Caco-2 (cell line): ENCODE data around the gene TRPC4. TPM values are rescaled to one million over a fixed set of nuclear protein-coding genes. Genes with fewer than 3 reads are reported as not detected.

Experiments used
- BruUV-seq: library from RNA; stranded (reverse); fragments of 400-500 nt; replicated peaks from 2 replicates; lab custom pipeline; 2021; lab: Mats Ljungman, UMichigan
- CTCF ChIA-PET: fragments of 300-600 bp; sonication (Branson Sonifier 250); formaldehyde crosslinking; loops from one replicate; lab custom pipeline; 2022; ENCODE audit warnings: antibody characterized with exemption; lab: Charles Lee
- POLR2A ChIA-PET: fragments of 300-600 bp; sonication (Branson Sonifier 250); formaldehyde crosslinking; loops from one replicate; lab custom pipeline; 2022; ENCODE audit warnings: antibody characterized with exemption; lab: Charles Lee
- DNase-seq, 2 experiments: peaks; one replicate each; pipeline versions ENCODE4 v3.0.0 to v3.0.0-alpha.2; 2020 to 2022
- H3K27me3 ChIP-seq: replicated peaks from 2 replicates; pipeline ENCODE4 v1.6.0; 2011; ENCODE audit warnings: low read length; ENCODE audit not compliant: control insufficient read depth, insufficient read depth
- H3K36me3 ChIP-seq: 2 replicates; pipeline ENCODE4 v1.5.1; 2011; ENCODE audit warnings: low read length; ENCODE audit not compliant: control insufficient read depth, insufficient read depth
- H3K4me1 ChIP-seq: fragments of 250-450 bp; sonication (Bioruptor Pico); 2 replicates; pipeline ENCODE4 v1.5.1; 2020; ENCODE audit warnings: mild to moderate bottlenecking
- H3K4me3 ChIP-seq: 2 replicates; pipeline ENCODE4 v1.5.1; 2011; ENCODE audit warnings: low read depth, mild to moderate bottlenecking, control low read depth, low read length
- H3K9me3 ChIP-seq: fragments of 250-450 bp; sonication (Bioruptor Pico); 2 replicates; pipeline ENCODE4 v1.5.1; 2020; ENCODE audit warnings: mild to moderate bottlenecking, moderate library complexity
- H3K27ac Mint-ChIP-seq: one replicate; pipeline ENCODE4 v1.8.0; 2022; ENCODE audit warnings: mixed read lengths; ENCODE audit not compliant: unreplicated experiment
- H3K27me3 Mint-ChIP-seq: one replicate; pipeline ENCODE4 v1.8.0; 2022; ENCODE audit warnings: mixed read lengths; ENCODE audit not compliant: insufficient read depth, unreplicated experiment
- H3K36me3 Mint-ChIP-seq: one replicate; pipeline ENCODE4 v1.8.0; 2022; ENCODE audit warnings: mild to moderate bottlenecking, mixed read lengths; ENCODE audit not compliant: insufficient read depth, unreplicated experiment
- H3K4me1 Mint-ChIP-seq: one replicate; pipeline ENCODE4 v1.8.0; 2022; ENCODE audit warnings: low read depth, mixed read lengths; ENCODE audit not compliant: unreplicated experiment
- H3K4me3 Mint-ChIP-seq: one replicate; pipeline ENCODE4 v1.8.0; 2022; ENCODE audit warnings: mild to moderate bottlenecking, moderate library complexity, mixed read lengths; ENCODE audit not compliant: unreplicated experiment
- H3K9me3 Mint-ChIP-seq: one replicate; pipeline ENCODE4 v1.8.0; 2022; ENCODE audit warnings: mixed read lengths; ENCODE audit not compliant: unreplicated experiment
- intact Hi-C: fragments of 100-400 bp; cut with micrococcal nuclease; formaldehyde crosslinking; loops from one replicate; pipeline ENCODE4 v1.10.0; 2022; ENCODE audit not compliant: unreplicated experiment
- total RNA-seq: library from RNA; stranded (reverse); gene quantifications from 2 replicates; pipeline ENCODE4 v1.2.3, GENCODE V29; 2022
- TF ChIP-seq, protein P1 (sequence below), 2 experiments: fragments of 200-600 bp in 1 of 2; IDR thresholded peaks; 1 replicate in 1 of 2; 2 replicates in 1 of 2; pipeline versions ENCODE4 v1.5.1 to v1.8.0; 2011 to 2022; ENCODE audit warnings: antibody characterized with exemption in 1 of 2, control low read depth in 1 of 2, inconsistent platforms in 1 of 2, low read depth in 1 of 2, low read length in 1 of 2, mild to moderate bottlenecking in 1 of 2, moderate library complexity in 1 of 2; ENCODE audit not compliant: insufficient read depth in 1 of 2, severe bottlenecking in 1 of 2, unreplicated experiment in 1 of 2

The TRPC4 gene
- total RNA-seq, 1 experiment from 2014 or later: not detected

DNA sequence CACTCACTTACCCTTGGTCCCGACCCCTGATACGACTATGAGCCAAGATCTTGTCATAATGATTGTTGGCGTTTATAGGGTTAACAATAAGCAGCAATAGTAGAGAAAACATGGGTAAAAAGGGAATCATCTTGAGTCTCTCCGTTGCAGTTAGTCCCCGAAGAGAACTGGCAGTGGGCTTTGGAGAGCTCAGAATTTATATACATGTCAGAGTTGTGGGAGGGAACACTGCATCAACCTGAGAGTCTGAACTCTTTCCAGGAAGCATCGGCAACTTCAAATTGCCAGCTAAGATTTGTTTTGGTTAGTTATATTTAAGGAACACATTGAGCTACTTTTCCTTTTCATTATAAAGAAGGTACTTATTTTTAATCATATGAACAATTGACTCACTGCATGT, 271.0 kb downstream of the TRPC4 start, which contains the start of gene POSTN:
Gene POSTN, minus strand, starts transcription at position 172 of the 400 bp plus-strand sequence. Its CDS starts 42 bp downstream, at position 130.
- H3K36me3 Mint-ChIP-seq: no peaks in the 10 kb centered on the region
- TF ChIP-seq, protein P1, sequence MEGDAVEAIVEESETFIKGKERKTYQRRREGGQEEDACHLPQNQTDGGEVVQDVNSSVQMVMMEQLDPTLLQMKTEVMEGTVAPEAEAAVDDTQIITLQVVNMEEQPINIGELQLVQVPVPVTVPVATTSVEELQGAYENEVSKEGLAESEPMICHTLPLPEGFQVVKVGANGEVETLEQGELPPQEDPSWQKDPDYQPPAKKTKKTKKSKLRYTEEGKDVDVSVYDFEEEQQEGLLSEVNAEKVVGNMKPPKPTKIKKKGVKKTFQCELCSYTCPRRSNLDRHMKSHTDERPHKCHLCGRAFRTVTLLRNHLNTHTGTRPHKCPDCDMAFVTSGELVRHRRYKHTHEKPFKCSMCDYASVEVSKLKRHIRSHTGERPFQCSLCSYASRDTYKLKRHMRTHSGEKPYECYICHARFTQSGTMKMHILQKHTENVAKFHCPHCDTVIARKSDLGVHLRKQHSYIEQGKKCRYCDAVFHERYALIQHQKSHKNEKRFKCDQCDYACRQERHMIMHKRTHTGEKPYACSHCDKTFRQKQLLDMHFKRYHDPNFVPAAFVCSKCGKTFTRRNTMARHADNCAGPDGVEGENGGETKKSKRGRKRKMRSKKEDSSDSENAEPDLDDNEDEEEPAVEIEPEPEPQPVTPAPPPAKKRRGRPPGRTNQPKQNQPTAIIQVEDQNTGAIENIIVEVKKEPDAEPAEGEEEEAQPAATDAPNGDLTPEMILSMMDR (IDR thresholded peaks at IDR 0.05; ENCODE audit: insufficient read depth in 1 of 2, low read depth in 1 of 2, low read length in 1 of 2, severe bottlenecking in 1 of 2, unreplicated experiment in 1 of 2): no peak
- no peak within 1 kb of the TSS for H3K27ac Mint-ChIP-seq
- H3K4me1 Mint-ChIP-seq: no peaks in the 10 kb centered on the region
- peaks cover 3% of the 10 kb centered on the region for H3K27me3 Mint-ChIP-seq
- no peak within 1 kb of the TSS for H3K4me3 Mint-ChIP-seq
- Histone ChIP-seq H3K9me3 (no peaks in the 10 kb centered on the region), H3K27me3 (no peaks in the 10 kb centered on the region; the same call in 1 of the 2 replicates), H3K4me1 (no peaks in the 10 kb centered on the region), H3K36me3 (no peaks in the 10 kb centered on the region), H3K4me3 (no peak within 1 kb of the TSS)
- no peak for DNase-seq
- intact Hi-C loops: no loop called here
- ChIA-PET POLR2A (no interaction called here), CTCF (no interaction called here)
- H3K9me3 Mint-ChIP-seq: no peaks in the 10 kb centered on the region
- BruUV-seq: no TSS peak

DNA sequence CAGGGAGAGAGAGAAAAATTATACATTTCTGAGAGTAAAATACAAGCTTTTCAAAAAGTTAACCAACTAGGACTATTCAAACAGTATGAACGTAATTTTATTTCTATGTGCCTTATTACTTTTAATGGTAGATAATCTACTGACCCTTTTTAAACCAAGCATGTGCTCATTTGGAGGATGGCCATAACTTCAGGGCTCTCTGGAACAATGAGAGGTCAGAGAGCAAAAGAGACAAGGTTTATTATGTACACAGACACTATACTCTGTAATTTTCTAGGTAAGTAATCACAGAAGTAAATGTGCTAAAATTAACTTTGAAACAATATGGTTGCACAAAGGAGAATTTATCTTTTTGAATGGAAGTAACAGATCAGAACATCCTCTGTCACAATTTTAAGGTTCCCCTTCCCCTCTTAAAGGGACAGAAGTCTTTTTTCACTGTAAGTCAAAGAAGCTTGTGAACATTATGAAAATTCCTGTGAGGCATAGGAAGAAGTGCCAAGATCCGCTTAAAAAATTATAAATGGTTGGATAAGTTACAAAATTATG, 272.0 kb downstream of the TRPC4 start:
- Mint-ChIP-seq H3K27me3 (no peaks in the 10 kb centered on the region), H3K27ac (no peak overlapping the region), H3K4me1 (no peaks in the 10 kb centered on the region), H3K4me3 (no peak overlapping the region), H3K9me3 (no peaks in the 10 kb centered on the region), H3K36me3 (no peaks in the 10 kb centered on the region)
- H3K36me3 ChIP-seq: no peaks in the 10 kb centered on the region
- BruUV-seq: no TSS peak
- no peak overlapping the region for H3K4me3 ChIP-seq
- no peak for DNase-seq
- CTCF ChIA-PET: no interaction called here
- TF ChIP-seq, protein P1 (IDR thresholded peaks at IDR 0.05; ENCODE audit: insufficient read depth in 1 of 2, low read depth in 1 of 2, low read length in 1 of 2, severe bottlenecking in 1 of 2, unreplicated experiment in 1 of 2): no peak
- H3K4me1 ChIP-seq: no peaks in the 10 kb centered on the region
- POLR2A ChIA-PET: no interaction called here
- H3K27me3 ChIP-seq: no peaks in the 10 kb centered on the region; the same call in 1 of the 2 replicates
- no peaks in the 10 kb centered on the region for H3K9me3 ChIP-seq
- intact Hi-C loops: no loop called here

DNA sequence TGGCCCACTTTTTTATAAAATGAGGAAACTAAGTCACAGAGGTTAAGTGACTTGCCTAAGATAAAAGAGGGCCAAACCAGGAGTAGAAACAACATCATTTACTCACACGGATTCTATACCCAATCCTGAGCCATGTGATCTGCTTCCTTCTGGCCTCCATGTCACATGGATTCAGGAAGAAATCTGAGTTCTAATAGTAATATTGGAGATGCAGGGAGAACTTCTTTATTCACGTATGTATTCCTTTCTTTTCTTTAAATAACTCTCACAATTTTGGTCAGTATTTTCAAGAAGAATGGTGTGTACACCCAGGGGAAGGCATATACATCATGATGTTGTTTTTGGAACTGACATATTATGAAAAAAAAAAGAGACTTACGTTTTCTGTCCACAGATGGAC, 272.8 kb downstream of the TRPC4 start:
- H3K9me3 ChIP-seq: no peaks in the 10 kb centered on the region
- Mint-ChIP-seq H3K9me3 (no peaks in the 10 kb centered on the region), H3K4me3 (no peak overlapping the region), H3K4me1 (no peaks in the 10 kb centered on the region), H3K27ac (no peak overlapping the region), H3K36me3 (no peaks in the 10 kb centered on the region), H3K27me3 (no peaks in the 10 kb centered on the region)
- no peaks in the 10 kb centered on the region for H3K4me1 ChIP-seq
- no peaks in the 10 kb centered on the region for H3K36me3 ChIP-seq
- POLR2A ChIA-PET: no interaction called here
- intact Hi-C loops: no loop called here
- CTCF ChIA-PET: no interaction called here
- H3K27me3 ChIP-seq: no peaks in the 10 kb centered on the region; the same call in 1 of the 2 replicates
- TF ChIP-seq, protein P1 (IDR thresholded peaks at IDR 0.05; ENCODE audit: insufficient read depth in 1 of 2, low read depth in 1 of 2, low read length in 1 of 2, severe bottlenecking in 1 of 2, unreplicated experiment in 1 of 2): no peak
- no peak for DNase-seq
- no peak overlapping the region for H3K4me3 ChIP-seq
- BruUV-seq: no TSS peak
